HG03432 (cell line): Measurements from ENCODE around the gene FAM200B.

ENCODE experiments used
- ATAC-seq: cut with Tn5 transposase; IDR thresholded peaks from one replicate; pipeline ENCODE4 v1.9.1; 2021; ENCODE audit warnings: mild to moderate bottlenecking, moderate library complexity; ENCODE audit not compliant: unreplicated experiment

The FAM200B gene

GRCh38 chr4:15695240-15695699, 13.6 kb downstream of the FAM200B start:
- ATAC-seq, result no peak

- no peak for ATAC-seq
Observed at GRCh38 chr4:15695729-15696128, 14.1 kb downstream of the FAM200B start.

- ATAC-seq, result no peak
Observed at GRCh38 chr4:15696866-15697265, 15.2 kb downstream of the FAM200B start.

GRCh38 chr4:15702941-15703403, 21.3 kb downstream of the FAM200B start, which contains the start of gene BST1:
TSS of gene BST1 (plus strand) at chr4:15703065. CDS start at chr4:15703145, 80 bp downstream.
- peak; percentile 86 for ATAC-seq

GRCh38 chr4:15703439-15703838, 21.8 kb downstream of the FAM200B start:
- ATAC-seq, result no peak

GRCh38 chr4:15704129-15704528, 22.5 kb downstream of the FAM200B start:
- no peak for ATAC-seq

- ATAC-seq, result no peak
Observed at GRCh38 chr4:15706646-15707362, 25.2 kb downstream of the FAM200B start.

GRCh38 chr4:15707363-15707715, 25.7 kb downstream of the FAM200B start:
- ATAC-seq, result no peak

- ATAC-seq, result no peak
Observed at GRCh38 chr4:15711762-15712161, 30.1 kb downstream of the FAM200B start.

- ATAC-seq, result no peak
Observed at GRCh38 chr4:15712214-15712613, 30.6 kb downstream of the FAM200B start.

GRCh38 chr4:15714141-15714540, 32.5 kb downstream of the FAM200B start:
- ATAC-seq, result no peak

- ATAC-seq, result no peak
Observed at GRCh38 chr4:15714646-15715435, 33.2 kb downstream of the FAM200B start.

- no peak for ATAC-seq
Observed at GRCh38 chr4:15716115-15716514, 34.5 kb downstream of the FAM200B start.

GRCh38 chr4:15717086-15717485, 35.5 kb downstream of the FAM200B start:
- no peak for ATAC-seq

- ATAC-seq, result no peak
Observed at GRCh38 chr4:15717657-15718416, 36.2 kb downstream of the FAM200B start.

GRCh38 chr4:15718465-15718864, 36.8 kb downstream of the FAM200B start:
- ATAC-seq, result no peak

GRCh38 chr4:15718959-15719358, 37.3 kb downstream of the FAM200B start:
- ATAC-seq, result no peak

GRCh38 chr4:15719506-15719905, 37.9 kb downstream of the FAM200B start:
- ATAC-seq, result no peak

- no peak for ATAC-seq
Observed at GRCh38 chr4:15720851-15721250, 39.2 kb downstream of the FAM200B start.

GRCh38 chr4:15725608-15726007, 44.0 kb downstream of the FAM200B start:
- ATAC-seq, result no peak

- peak; percentile 80 for ATAC-seq
Observed at GRCh38 chr4:15729910-15730533, 48.4 kb downstream of the FAM200B start.
